Naive thymus-derived CD8-positive, alpha-beta T cell (primary cell): Measurements from ENCODE around the gene GPR152. TPM values are rescaled to one million over a fixed set of nuclear protein-coding genes. Genes with fewer than 3 reads are reported as not detected.

Experiments
- ATAC-seq, 2 donors: fragments of 150-1000 bp; cut with Tn5 transposase in 1 of 2; sonication (Bioruptor Pico), chemical (Tn5 transposase) in 1 of 2; 1 replicate in 1 of 2; 2 replicates in 1 of 2; pipeline ENCODE4 v1.10.0; 2021; ENCODE audit warnings: mild to moderate bottlenecking in 2 of 2, moderate library complexity in 2 of 2
- POLR2A ChIA-PET: fragments of 350-600 bp; sonication (Branson Sonifier 250); formaldehyde crosslinking; loops from one replicate; lab custom pipeline; 2021; ENCODE audit warnings: antibody characterized with exemption; lab: Charles Lee
- DNase-seq, 10 donors: peaks; one replicate each; pipeline versions ENCODE4 v3.0.0 to v3.0.0-alpha.2; 2020 to 2022
- H3K27ac Mint-ChIP-seq, 10 donors: one replicate each; pipeline ENCODE4 v1.8.0; 2020 to 2022; ENCODE audit warnings: mild to moderate bottlenecking in 10 of 10, mixed read lengths in 10 of 10, moderate library complexity in 4 of 10, inconsistent platforms in 1 of 10
- H3K27me3 Mint-ChIP-seq, 5 donors: one replicate each; pipeline ENCODE4 v1.8.0; 2021 to 2022; ENCODE audit warnings: mixed read lengths in 5 of 5
- H3K36me3 Mint-ChIP-seq, 3 donors: one replicate each; pipeline ENCODE4 v1.8.0; 2020 to 2022; ENCODE audit warnings: mixed read lengths in 3 of 3, mild to moderate bottlenecking in 2 of 3, inconsistent platforms in 1 of 3
- H3K4me1 Mint-ChIP-seq, 4 donors: one replicate each; pipeline ENCODE4 v1.8.0; 2021 to 2022; ENCODE audit warnings: mixed read lengths in 4 of 4
- H3K4me3 Mint-ChIP-seq, 10 donors: one replicate each; pipeline ENCODE4 v1.8.0; 2020 to 2022; ENCODE audit warnings: mild to moderate bottlenecking in 10 of 10, mixed read lengths in 10 of 10, moderate library complexity in 6 of 10, inconsistent platforms in 1 of 10
- H3K9me3 Mint-ChIP-seq, 9 donors: one replicate each; pipeline ENCODE4 v1.8.0; 2020 to 2022; ENCODE audit warnings: mixed read lengths in 9 of 9, mild to moderate bottlenecking in 3 of 9, inconsistent platforms in 1 of 9, moderate library complexity in 1 of 9
- polyA plus RNA-seq, 3 donors: library from polyadenylated mRNA; unstranded; fragments of 300-500 nt; fragmentation: Illumina TruSeq; gene quantifications; one replicate each; pipeline ENCODE4 v1.2.3, GENCODE V29; 2021
- total RNA-seq, 8 experiments: library from RNA in 2 of 8; stranded (reverse) in 2 of 8; gene quantifications; one replicate each; pipeline ENCODE4 v1.2.3 and lab custom pipeline; 2021 to 2026

GPR152 gene
- total and polyA plus RNA-seq, 5 experiments from 2014 or later: 0.20 to 1.2 (median 0.86) TPM; not detected in 2

- Mint-ChIP-seq H3K27ac (peak overlapping the region in 9 of 10 donors; percentile 91 to 97 (median 96)), H3K4me1 (peaks cover 38 to 81% (median 75%) of the 10 kb centered on the region in 4 donors), H3K9me3 (no peaks in the 10 kb centered on the region), H3K36me3 (peaks cover 0 to 30% (median 4%) of the 10 kb centered on the region in 3 donors), H3K4me3 (peak overlapping the region; percentile 93 to 100 (median 96)), H3K27me3 (no peaks in the 10 kb centered on the region)
- ATAC-seq (peak; percentile 6 to 21), DNase-seq (peak in 8 of 10 donors; percentile 48 to 80 (median 62))
- POLR2A ChIA-PET: interaction anchor here (1.0 to 31.8 kb wide), 18 partner anchors 16 to 169 kb away, joined by 3 to 2390 read pairs (median 9); partner anchors contain the start of genes AIP, CABP4, CARNS1 and CDK2AP2
Measured at GRCh38 chr11:67436459-67437081, 16.0 kb downstream of the GPR152 start.

DNA sequence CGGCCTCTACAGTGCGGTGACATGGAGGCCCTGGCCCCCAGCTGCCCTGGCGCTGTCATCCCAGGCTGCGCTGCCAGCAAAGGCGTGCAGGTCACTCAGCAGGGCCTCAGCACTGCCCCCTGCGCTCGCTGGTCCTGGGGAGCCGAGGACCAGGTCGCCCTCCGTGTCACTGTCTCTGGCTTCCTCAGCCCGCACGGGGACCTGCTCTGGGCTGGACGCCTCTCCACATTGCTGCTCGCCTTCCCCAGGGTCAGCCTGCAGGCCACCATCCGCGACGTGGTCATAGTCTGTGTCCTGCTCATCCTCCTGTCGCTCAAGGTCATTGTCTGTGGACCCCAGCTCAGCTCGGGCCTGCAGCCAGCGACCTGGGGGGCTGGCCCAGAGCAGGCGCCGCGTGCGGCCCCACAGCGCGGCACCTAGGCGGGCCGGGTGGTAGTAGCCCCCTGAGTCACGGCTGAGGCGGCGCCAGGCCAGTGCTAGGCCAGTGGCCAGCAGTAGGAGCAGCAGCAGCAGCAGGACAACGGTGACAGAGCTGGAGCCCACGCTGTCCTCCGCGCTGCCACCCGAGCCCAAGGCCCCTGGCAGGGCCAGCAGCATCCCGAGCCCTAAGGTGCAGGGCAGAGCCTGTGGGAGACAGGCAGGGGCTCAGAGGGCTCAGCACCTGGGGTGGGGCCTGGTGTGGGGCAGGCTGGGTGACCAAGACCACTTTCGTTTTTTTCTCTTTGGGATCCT is 16.6 kb downstream of the GPR152 start:
- H3K4me1 Mint-ChIP-seq: peaks cover 34 to 80% (median 73%) of the 10 kb centered on the region in 4 donors
- peak overlapping the region; percentile 83 to 97 (median 96) for H3K27ac Mint-ChIP-seq
- peak in 4 of 10 donors; percentile 21 to 36 (median 28) for DNase-seq
- H3K4me3 Mint-ChIP-seq: peak overlapping the region; percentile 93 to 100 (median 96)
- POLR2A ChIA-PET: interaction anchor here (1.3 to 31.8 kb wide), 13 partner anchors 16 to 158 kb away, joined by 3 to 2390 read pairs (median 17); partner anchors contain the start of genes AIP, CABP4, CARNS1 and CDK2AP2
- peaks cover 0 to 33% (median 4%) of the 10 kb centered on the region in 3 donors for H3K36me3 Mint-ChIP-seq
- no peak for ATAC-seq
- no peaks in the 10 kb centered on the region for H3K9me3 Mint-ChIP-seq
- H3K27me3 Mint-ChIP-seq: no peaks in the 10 kb centered on the region

DNA sequence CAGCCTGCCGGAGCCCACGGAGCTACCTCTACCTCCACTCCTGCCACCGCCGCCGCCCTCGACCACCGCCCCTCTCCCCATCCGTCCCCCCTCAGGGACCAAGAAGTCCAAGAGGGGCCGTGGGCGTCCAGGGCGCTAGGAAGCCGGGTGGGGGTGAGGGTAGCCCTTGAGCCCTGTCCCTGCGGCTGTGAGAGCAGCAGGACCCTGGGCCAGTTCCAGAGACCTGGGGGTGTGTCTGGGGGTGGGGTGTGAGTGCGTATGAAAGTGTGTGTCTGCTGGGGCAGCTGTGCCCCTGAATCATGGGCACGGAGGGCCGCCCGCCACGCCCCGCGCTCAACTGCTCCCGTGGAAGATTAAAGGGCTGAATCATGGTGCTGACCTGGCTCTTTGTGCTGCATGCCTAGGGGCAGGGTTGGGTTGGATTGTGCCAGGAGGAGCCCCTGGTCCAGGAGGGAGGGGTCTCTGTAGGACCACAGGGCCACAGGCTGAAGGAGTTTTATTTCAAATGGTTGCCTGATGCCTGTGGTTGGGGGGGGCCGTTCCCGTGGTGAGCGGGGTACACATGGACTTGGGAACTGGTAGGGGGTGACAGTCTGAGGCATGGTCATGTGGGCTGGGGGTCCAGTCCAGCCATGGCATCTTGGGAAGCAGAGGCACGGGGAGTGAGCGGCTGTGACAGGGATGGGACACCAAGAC is 17.4 kb downstream of the GPR152 start:
- Mint-ChIP-seq H3K4me3 (peak overlapping the region; percentile 78 to 100 (median 96)), H3K27me3 (no peaks in the 10 kb centered on the region), H3K27ac (peak overlapping the region; percentile 83 to 97 (median 93)), H3K36me3 (peaks cover 0 to 34% (median 4%) of the 10 kb centered on the region in 3 donors), H3K9me3 (no peaks in the 10 kb centered on the region), H3K4me1 (peaks cover 29 to 78% (median 68%) of the 10 kb centered on the region in 4 donors)
- DNase-seq (peak in 3 of 10 donors; percentile 25 to 44 (median 35)), ATAC-seq (no peak)
- POLR2A ChIA-PET: interaction anchor here (1.0 to 31.8 kb wide), 7 partner anchors 15 to 70 kb away, joined by 3 to 2390 read pairs (median 126); partner anchors contain the start of genes AIP, CABP4, CARNS1 and CORO1B

DNA sequence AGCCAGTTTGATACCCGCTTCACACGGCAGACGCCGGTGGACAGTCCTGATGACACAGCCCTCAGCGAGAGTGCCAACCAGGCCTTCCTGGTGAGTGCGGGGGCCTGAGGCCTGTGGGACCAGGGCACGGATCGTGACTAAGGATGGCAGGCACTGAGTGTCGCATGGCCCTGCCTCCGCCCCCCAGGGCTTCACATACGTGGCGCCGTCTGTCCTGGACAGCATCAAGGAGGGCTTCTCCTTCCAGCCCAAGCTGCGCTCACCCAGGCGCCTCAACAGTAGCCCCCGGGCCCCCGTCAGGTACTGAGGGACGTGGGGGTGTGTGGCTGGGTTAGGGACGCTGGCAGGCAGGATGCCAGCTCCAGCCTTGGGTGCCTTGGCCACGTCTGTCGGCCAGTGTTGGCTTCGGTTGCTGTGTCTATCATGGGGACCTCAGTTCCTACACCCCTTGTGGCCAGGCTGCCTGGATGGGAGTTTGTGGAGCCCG is 18.1 kb downstream of the GPR152 start:
- Mint-ChIP-seq H3K4me3 (peak overlapping the region; percentile 41 to 100 (median 76)), H3K36me3 (peaks cover 0 to 38% (median 4%) of the 10 kb centered on the region in 3 donors), H3K4me1 (peaks cover 23 to 77% (median 62%) of the 10 kb centered on the region in 4 donors), H3K27me3 (no peaks in the 10 kb centered on the region), H3K9me3 (no peaks in the 10 kb centered on the region), H3K27ac (peak overlapping the region; percentile 81 to 97 (median 86))
- POLR2A ChIA-PET: interaction anchor here (1.0 to 31.8 kb wide), 7 partner anchors 14 to 68 kb away, joined by 3 to 2390 read pairs (median 126); partner anchors contain the start of genes AIP, CABP4, CARNS1 and CORO1B
- peak in 3 of 10 donors; percentile 35 to 51 (median 41) for DNase-seq
- peak in 1 of 2 donors; percentile 5 for ATAC-seq

- Mint-ChIP-seq H3K9me3 (no peaks in the 10 kb centered on the region), H3K36me3 (peaks cover 0 to 38% (median 4%) of the 10 kb centered on the region in 3 donors), H3K27me3 (no peaks in the 10 kb centered on the region), H3K4me3 (peak overlapping the region; percentile 41 to 100 (median 76)), H3K27ac (peak overlapping the region; percentile 82 to 97 (median 86)), H3K4me1 (peaks cover 20 to 77% (median 59%) of the 10 kb centered on the region in 4 donors)
- DNase-seq (peak in 2 of 10 donors; percentile 33 to 52), ATAC-seq (no peak)
- POLR2A ChIA-PET: interaction anchor here (1.0 to 31.8 kb wide), 9 partner anchors 14 to 72 kb away, joined by 3 to 2390 read pairs (median 8); partner anchors contain the start of genes AIP, CABP4, CARNS1 and CORO1B
Measured at GRCh38 chr11:67433536-67434394, 18.8 kb downstream of the GPR152 start.

DNA sequence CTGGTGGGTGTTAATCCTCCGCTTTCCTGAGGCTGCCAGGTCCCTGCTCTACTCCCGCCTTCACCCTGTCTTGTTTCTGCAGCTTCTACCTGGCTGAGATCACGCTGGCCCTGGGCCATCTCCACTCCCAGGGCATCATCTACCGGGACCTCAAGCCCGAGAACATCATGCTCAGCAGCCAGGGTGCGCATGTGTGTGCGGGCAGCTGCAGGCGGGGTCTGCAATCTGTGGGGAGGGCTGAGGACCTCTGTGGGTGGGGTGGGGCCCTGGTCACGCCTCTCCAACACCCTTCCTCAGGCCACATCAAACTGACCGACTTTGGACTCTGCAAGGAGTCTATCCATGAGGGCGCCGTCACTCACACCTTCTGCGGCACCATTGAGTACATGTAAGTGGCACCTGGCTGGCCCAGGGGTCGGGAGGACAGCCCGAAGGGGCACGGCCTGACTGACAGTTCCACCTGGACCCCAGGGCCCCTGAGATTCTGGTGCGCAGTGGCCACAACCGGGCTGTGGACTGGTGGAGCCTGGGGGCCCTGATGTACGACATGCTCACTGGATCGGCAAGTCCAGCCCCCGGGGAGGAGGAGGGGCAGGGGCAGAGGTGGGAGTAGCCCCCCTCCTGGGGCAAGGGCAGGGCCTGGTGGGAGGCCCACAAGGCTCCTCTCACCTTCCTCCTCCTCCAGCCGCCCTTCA is 19.7 kb downstream of the GPR152 start:
- ATAC-seq: no peak
- Mint-ChIP-seq H3K27me3 (no peaks in the 10 kb centered on the region), H3K4me1 (peaks cover 20 to 79% (median 61%) of the 10 kb centered on the region in 4 donors), H3K27ac (peak overlapping the region in 9 of 10 donors; percentile 37 to 97 (median 89)), H3K4me3 (peak overlapping the region in 5 of 10 donors; percentile 22 to 96 (median 24)), H3K9me3 (no peaks in the 10 kb centered on the region), H3K36me3 (peaks cover 0 to 38% (median 4%) of the 10 kb centered on the region in 3 donors)
- DNase-seq: no peak
- POLR2A ChIA-PET: interaction anchor here (0.7 to 31.8 kb wide), 11 partner anchors 8 to 73 kb away, joined by 3 to 2390 read pairs (median 5); partner anchors contain the start of genes AIP, CABP4, CARNS1 and CORO1B

DNA sequence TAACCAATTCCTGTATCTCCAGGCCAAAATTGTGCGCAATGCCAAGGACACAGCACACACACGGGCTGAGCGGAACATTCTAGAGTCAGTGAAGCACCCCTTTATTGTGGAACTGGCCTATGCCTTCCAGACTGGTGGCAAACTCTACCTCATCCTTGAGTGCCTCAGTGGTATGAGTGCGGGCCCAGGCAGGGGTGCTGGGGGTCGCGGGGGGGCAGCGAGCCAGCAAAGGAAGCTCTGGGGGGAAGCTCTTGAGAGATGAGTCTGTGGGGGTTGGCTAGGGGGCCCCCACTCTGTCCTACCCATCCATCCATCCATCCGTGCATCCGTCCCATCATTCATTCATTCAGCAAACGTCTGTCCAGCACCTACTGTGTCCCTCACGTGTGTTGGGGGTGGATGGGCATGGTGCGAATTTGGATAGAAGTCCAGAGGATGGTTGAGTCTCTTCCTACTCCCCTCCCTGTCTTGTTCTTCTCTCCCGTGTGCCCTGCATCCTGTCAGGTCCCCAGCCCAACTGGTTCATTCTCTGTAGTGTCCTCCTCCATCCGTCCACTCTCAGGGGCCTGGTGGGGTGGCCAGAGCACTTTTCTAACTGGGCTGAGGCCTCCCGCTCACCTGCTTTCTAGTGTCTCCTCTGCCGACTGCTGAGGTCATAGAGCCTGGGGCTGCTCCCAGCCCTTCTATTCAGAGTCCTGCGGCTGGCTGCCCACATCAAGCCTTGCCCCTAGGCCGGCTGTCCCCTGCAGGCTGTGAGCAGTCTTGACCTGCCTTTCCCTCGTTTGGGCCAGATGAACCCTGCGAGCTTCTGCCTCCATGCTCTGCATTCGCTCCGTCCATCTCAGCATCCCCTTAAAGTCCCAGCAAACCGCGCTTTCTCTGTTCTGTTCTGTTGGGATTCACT is 20.9 kb downstream of the GPR152 start:
- Mint-ChIP-seq H3K36me3 (peaks cover 0 to 33% (median 2%) of the 10 kb centered on the region in 3 donors), H3K9me3 (no peaks in the 10 kb centered on the region), H3K4me3 (peak overlapping the region in 8 of 10 donors; percentile 24 to 67 (median 46)), H3K4me1 (peaks cover 19 to 77% (median 65%) of the 10 kb centered on the region in 4 donors), H3K27ac (peak overlapping the region; percentile 61 to 93 (median 86)), H3K27me3 (no peaks in the 10 kb centered on the region)
- POLR2A ChIA-PET: interaction anchor here (0.7 to 31.8 kb wide), 8 partner anchors 10 to 75 kb away, joined by 4 to 2390 read pairs (median 4); partner anchors contain the start of genes CABP4, CARNS1, CORO1B and GPR152
- ATAC-seq (no peak), DNase-seq (no peak)

- Mint-ChIP-seq H3K4me1 (peaks cover 18 to 69% (median 54%) of the 10 kb centered on the region in 4 donors), H3K4me3 (peak overlapping the region; percentile 64 to 99 (median 98)), H3K36me3 (peaks cover 0 to 22% (median 0%) of the 10 kb centered on the region in 3 donors), H3K9me3 (no peaks in the 10 kb centered on the region), H3K27ac (peak overlapping the region in 8 of 10 donors; percentile 20 to 97 (median 94)), H3K27me3 (no peaks in the 10 kb centered on the region)
- no peak for ATAC-seq
- POLR2A ChIA-PET: interaction anchor here (1.0 to 31.8 kb wide), 6 partner anchors 2 to 152 kb away, joined by 3 to 2390 read pairs (median 937); partner anchors contain the start of genes CABP4, CARNS1, CORO1B and GPR152
- DNase-seq: no peak
Measured at GRCh38 chr11:67429722-67430121, 22.8 kb downstream of the GPR152 start.

- DNase-seq (no peak), ATAC-seq (no peak)
- POLR2A ChIA-PET: interaction anchor here (0.8 to 31.8 kb wide), 14 partner anchors 3 to 157 kb away, joined by 3 to 2390 read pairs (median 6); partner anchors contain the start of genes AIP, CABP4, CARNS1 and CDK2AP2
- H3K36me3 Mint-ChIP-seq: peaks cover 0 to 19% (median 0%) of the 10 kb centered on the region in 3 donors
- H3K9me3 Mint-ChIP-seq: no peaks in the 10 kb centered on the region
- H3K4me3 Mint-ChIP-seq: peak overlapping the region; percentile 92 to 99 (median 98)
- H3K27ac Mint-ChIP-seq: peak overlapping the region; percentile 80 to 98 (median 96)
- peaks cover 17 to 67% (median 52%) of the 10 kb centered on the region in 4 donors for H3K4me1 Mint-ChIP-seq
- no peaks in the 10 kb centered on the region for H3K27me3 Mint-ChIP-seq
Measured at GRCh38 chr11:67429038-67429668, 23.4 kb downstream of the GPR152 start.
